ENCODE results near the gene BTBD10.
"Not testable (repeated sequence)": the region's sequence is repeated elsewhere in the genome, so short reads cannot be mapped to it uniquely, and the experiment has no call there.

Gene BTBD10

DNA sequence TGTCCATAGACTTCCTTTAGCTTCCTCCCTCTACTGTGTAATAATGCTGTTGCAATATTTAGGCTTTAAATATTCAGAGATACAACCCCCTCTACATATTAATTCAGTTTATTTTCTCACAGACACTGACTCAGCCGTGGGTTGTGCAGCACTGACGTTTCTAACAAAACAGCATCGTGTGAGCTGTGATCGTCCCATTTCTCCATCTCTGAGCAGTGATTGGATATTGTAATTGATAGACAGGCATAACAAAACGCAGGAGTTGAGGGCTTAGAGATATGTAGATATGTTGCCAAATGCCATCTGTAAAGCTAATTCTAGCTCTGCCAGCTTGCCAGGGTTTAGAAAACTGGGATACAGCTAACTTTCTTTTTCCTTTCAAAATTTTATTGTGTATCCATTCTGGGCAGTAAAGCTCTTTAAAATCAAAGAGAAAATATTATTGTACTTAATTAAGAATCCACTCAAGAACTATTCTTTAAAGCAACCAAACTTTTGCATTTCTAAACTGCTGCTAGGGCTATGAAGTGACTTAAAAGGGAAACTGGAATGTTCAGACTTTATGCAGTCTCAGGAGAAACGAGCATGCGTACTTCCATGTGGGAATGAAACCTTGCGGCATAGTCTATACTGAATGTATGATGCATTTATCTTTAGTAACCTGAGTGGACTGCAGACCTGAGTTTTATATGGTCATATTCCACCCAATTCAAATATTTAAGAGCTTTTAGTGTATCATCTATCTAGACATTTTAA lies 22.7 kb downstream of the BTBD10 start:
- DNase-seq (ENCODE audit: low read depth in 3 of 3, low spot score in 1 of 3): no peak

DNA sequence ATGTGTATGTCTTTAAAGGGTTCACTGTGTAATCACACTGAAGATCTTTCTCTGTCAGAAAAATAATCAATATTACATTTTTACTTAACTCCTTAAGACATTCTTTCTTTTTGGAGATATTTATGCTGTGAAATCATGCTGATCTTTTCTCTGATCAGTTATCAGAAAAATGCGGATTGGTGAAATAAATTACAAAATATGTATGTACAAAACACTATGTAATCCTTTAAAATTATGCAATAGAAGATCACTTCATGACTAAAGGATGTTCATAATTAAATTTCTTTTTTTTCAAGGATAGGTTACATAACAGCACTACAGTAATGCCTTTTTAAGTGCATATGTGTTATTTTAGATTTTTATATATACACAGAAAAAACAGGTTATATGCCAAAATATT lies 24.7 kb downstream of the BTBD10 start:
- DNase-seq (ENCODE audit: low read depth in 3 of 3, low spot score in 1 of 3): no peak

DNA sequence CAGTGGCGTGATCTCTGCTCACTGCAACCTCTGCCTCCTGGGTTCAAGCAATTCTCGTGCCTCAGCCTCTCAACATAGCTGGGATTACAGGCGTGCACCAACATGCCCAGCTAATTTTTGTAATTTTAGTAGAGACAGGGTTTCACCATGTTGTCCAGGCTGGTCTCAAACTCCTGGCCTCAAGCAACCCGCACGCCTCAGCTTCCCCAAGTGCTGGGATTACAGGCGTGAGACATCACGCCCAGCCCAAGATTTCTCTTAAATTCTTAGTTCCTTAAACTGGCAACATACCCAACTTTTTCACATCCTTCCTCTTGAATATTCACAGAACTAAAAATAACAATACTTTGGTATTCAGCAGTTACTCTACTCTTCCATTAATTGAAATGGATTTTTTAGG lies 26.2 kb downstream of the BTBD10 start:
- not testable (repeated sequence) for DNase-seq (ENCODE audit: low read depth in 3 of 3, low spot score in 1 of 3)

GRCh38 chr11:13434247-13435205 lies 28.5 kb downstream of the BTBD10 start:
- DNase-seq (ENCODE audit: low read depth in 3 of 3, low spot score in 1 of 3): no peak

DNA sequence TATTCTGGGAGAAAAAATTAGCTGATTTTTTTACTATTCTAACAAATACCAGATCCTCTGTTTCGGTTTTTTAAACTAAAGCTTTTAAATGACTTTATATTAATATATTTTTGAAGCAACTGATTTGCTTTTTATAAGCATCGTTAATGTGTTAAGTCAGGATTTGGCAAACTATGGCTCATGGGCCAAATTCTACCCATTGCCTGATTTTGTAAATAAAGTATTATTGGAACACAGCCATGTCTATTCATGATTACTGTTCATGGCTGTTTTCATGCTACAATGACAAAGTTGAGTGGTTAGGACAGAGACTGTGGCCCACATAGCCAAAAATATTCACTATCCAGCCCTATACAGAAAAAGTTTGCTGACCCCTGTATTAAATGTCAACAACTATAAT lies 29.6 kb downstream of the BTBD10 start:
- no peak for DNase-seq (ENCODE audit: low read depth in 3 of 3, low spot score in 1 of 3)

GRCh38 chr11:13429836-13430235 lies 33.2 kb downstream of the BTBD10 start:
- no peak for DNase-seq (ENCODE audit: low read depth in 3 of 3, low spot score in 1 of 3)

GRCh38 chr11:13429288-13429687 lies 33.7 kb downstream of the BTBD10 start:
- DNase-seq (ENCODE audit: low read depth in 3 of 3, low spot score in 1 of 3): no peak

- no peak for DNase-seq (ENCODE audit: low read depth in 3 of 3, low spot score in 1 of 3)
These were observed 35.6 kb downstream of the BTBD10 start for GRCh38 chr11:13427440-13427839.

- no peak for DNase-seq (ENCODE audit: low read depth in 3 of 3, low spot score in 1 of 3)
These were observed 39.6 kb downstream of the BTBD10 start for GRCh38 chr11:13423372-13423771.

- DNase-seq (ENCODE audit: low read depth in 3 of 3, low spot score in 1 of 3): no peak
These were observed 41.5 kb downstream of the BTBD10 start for GRCh38 chr11:13421561-13421960.

GRCh38 chr11:13415201-13415600 lies 47.8 kb downstream of the BTBD10 start:
- no peak for DNase-seq (ENCODE audit: low read depth in 3 of 3, low spot score in 1 of 3)

GRCh38 chr11:13405220-13405619 lies 57.8 kb downstream of the BTBD10 start:
- DNase-seq (ENCODE audit: low read depth in 3 of 3, low spot score in 1 of 3): no peak

DNA sequence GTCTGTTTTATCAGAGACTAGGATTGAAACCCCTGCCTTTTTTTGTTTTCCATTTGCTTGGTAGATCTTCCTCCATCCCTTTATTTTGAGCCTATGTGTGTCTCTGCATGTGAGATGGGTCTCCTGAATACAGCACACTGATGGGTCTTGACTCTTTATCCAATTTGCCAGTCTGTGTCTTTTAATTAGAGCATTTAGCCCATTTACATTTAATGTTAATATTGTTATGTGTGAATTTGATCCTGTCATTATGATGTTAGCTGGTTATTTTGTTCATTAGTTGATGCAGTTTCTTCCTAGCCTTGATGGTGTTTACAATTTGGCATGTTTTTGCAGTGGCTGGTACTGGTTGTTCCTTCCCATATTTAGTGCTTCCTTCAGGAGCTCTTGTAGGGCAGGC lies 64.7 kb downstream of the BTBD10 start:
- DNase-seq (ENCODE audit: low read depth in 3 of 3, low spot score in 1 of 3): not testable (repeated sequence)

DNA sequence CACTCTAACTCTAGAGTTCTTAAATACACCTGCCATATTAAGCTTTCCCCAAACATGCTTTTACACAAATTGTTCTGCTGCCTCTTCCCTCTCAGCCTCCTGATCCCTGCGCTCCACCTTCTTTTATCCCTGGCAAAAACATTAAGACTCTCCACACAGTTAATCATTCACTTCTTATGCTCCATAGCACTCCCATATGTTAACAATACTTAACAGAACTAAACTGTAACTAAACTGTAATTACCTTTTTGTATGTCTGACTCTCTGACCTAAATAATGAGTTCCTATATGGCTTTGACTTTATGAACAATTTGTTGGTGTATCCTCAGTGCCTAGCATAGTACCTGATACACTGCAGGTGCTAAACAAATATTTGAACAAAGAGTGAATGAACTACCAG lies 71.8 kb downstream of the BTBD10 start:
- no peak for DNase-seq (ENCODE audit: low read depth in 3 of 3, low spot score in 1 of 3)

DNA sequence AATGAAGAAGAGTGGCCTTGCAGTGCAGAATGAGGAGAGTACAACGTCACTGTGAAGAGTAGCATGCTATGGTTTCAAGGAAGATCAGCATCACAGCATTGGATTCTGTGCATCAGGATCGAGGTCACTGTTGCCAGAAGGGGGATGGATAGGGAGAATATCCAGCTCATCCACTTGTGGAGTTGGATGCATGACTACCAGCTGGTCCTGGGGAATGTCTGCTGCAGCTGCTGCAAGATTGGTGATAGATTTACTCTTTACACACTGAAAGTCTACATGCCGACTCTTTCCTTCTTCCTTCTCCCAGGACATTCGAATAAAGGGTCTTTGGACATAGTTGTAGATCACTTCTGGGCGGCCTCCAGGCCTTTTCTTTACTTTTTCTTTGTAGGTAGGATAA lies 74.3 kb downstream of the BTBD10 start:
- DNase-seq (ENCODE audit: low read depth in 3 of 3, low spot score in 1 of 3): no peak

- no peak for DNase-seq (ENCODE audit: low read depth in 3 of 3, low spot score in 1 of 3)
These were observed 76.5 kb downstream of the BTBD10 start for GRCh38 chr11:13386567-13386966.

DNA sequence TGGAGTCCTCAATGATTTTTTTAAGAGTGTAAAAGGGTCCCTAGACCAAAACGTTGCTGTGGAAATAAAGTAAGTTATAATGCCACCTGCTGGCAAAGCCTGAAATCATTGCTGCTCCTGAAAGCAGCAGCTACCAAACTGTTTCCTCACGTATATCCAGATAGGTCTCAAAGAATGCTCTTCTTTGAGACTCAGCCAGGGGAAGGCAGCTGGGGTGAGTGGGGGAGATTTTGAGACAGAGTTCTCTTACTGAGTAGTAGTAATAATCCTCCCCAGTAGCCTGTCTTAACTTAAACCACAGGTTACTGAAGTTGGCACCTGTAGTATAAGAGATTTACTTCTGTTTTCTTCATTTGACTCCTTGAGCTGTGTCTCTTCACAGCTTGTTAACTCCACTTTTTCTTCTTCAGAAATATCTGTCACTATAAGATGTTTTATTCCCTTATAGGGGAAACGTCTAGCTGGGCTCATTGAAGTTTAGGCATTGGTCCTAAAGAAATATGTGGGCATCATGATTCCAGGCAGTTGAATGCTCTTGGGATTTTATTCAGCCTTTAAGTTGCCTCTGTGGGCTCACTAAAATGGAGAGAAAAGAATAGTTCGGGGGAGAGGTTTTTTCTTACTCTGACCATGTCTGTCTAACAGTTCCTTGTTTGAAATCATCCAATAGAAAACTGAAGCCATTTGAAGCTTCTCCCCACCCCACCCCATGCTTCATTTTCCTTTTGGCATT lies 77.9 kb downstream of the BTBD10 start:
- DNase-seq (ENCODE audit: low read depth in 3 of 3, low spot score in 1 of 3): no peak

DNA sequence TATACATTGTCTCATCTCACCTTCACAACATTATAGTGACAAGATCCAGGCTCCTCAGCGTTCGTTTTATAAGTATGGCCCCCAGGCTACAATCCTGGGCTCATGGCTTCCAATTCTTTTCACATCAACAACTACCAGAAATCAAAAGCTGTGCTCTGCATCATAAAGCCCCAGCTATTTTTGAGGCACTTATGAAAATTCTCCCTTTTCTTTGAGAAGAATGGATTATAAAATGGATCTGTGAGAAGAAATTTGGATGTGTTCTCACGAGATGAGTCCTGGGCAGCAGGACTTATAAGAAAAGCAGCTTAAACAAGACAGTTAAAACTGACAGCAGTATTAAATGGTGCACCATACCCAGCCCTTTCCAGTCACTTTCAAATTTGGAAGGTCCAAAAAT lies 80.3 kb downstream of the BTBD10 start:
- no peak for DNase-seq (ENCODE audit: low read depth in 3 of 3, low spot score in 1 of 3)

- DNase-seq (ENCODE audit: low read depth in 3 of 3, low spot score in 1 of 3): no peak
These were observed 82.3 kb downstream of the BTBD10 start for GRCh38 chr11:13380731-13381130.

- no peak for DNase-seq (ENCODE audit: low read depth in 3 of 3, low spot score in 1 of 3)
These were observed 84.7 kb downstream of the BTBD10 start for GRCh38 chr11:13378316-13378715.

GRCh38 chr11:13376838-13377237 lies 86.2 kb downstream of the BTBD10 start:
- DNase-seq (ENCODE audit: low read depth in 3 of 3, low spot score in 1 of 3): no peak

DNA sequence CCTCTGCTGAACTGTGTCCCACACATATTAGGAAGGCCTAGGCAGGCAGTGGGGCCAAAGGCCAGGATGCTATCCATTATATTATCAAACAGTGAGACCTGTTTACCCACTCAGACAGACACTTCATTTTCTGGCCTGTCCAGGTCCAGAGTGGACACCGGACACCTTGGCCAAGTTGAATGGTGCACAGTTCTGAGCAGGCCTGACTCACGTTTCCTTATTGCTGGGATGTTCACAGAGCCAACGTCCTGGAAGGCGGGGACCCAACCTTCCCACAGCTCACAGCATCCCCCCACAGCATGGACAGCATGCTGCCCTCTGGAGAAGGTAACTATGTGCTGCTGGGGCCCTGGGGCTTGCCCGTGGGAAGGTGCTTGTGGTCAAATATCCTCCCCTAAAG lies 86.6 kb downstream of the BTBD10 start:
- DNase-seq (ENCODE audit: low read depth in 3 of 3, low spot score in 1 of 3): no peak
